Mesendoderm (in vitro differentiated cells): ENCODE measurements around the gene ESAM.
"Not testable (repeated sequence)": the region's sequence is repeated elsewhere in the genome, so short reads cannot be mapped to it uniquely, and the experiment has no call there.

Experiments used
- DNase-seq: peaks from one replicate; pipeline ENCODE4 v3.0.0; 2013
- H2AK5ac ChIP-seq: 2 replicates; pipeline ENCODE4 v1.6.1; 2013; ENCODE audit warnings: low read length, inconsistent platforms
- H2BK120ac ChIP-seq: 2 replicates; pipeline ENCODE4 v1.6.1; 2013; ENCODE audit warnings: low read depth, mild to moderate bottlenecking, low read length, moderate library complexity, mixed read lengths
- H2BK15ac ChIP-seq: replicated peaks from 2 replicates; pipeline ENCODE4 v1.6.1; 2013; ENCODE audit warnings: low read depth, mild to moderate bottlenecking, moderate library complexity
- H2BK5ac ChIP-seq: 2 replicates; pipeline ENCODE4 v1.6.1; 2013; ENCODE audit warnings: low read length, inconsistent platforms
- H3K18ac ChIP-seq: 2 replicates; pipeline ENCODE4 v1.6.1; 2013; ENCODE audit warnings: mild to moderate bottlenecking, low read length, mixed read lengths
- H3K23ac ChIP-seq: one replicate; pipeline ENCODE4 v1.6.1; 2013; ENCODE audit warnings: low read length
- H3K27ac ChIP-seq: 2 replicates; pipeline ENCODE4 v1.5.1; 2013; ENCODE audit warnings: low read depth, mild to moderate bottlenecking, inconsistent platforms, low read length, moderate library complexity
- H3K27me3 ChIP-seq: 2 replicates; pipeline ENCODE4 v1.6.1; 2013; ENCODE audit warnings: low read length, control low read depth, mild to moderate bottlenecking, inconsistent platforms; ENCODE audit not compliant: insufficient read depth, poor library complexity
- H3K36me3 ChIP-seq: 2 replicates; pipeline ENCODE4 v1.6.1; 2013; ENCODE audit warnings: low read length, inconsistent platforms; ENCODE audit not compliant: control insufficient read depth, insufficient read depth
- H3K4ac ChIP-seq: one replicate; pipeline ENCODE4 v1.6.1; 2013; ENCODE audit warnings: low read depth, mild to moderate bottlenecking, low read length, moderate library complexity
- H3K4me1 ChIP-seq: 2 replicates; pipeline ENCODE4 v1.6.1; 2013; ENCODE audit warnings: low read depth, low read length, inconsistent platforms; ENCODE audit not compliant: control insufficient read depth
- H3K4me2 ChIP-seq: 2 replicates; pipeline ENCODE4 v1.6.1; 2013; ENCODE audit warnings: low read length
- H3K4me3 ChIP-seq: 2 replicates; pipeline ENCODE4 v1.5.1; 2013; ENCODE audit warnings: mild to moderate bottlenecking, low read length
- H3K56ac ChIP-seq: one replicate; pipeline ENCODE4 v1.6.1; 2013; ENCODE audit warnings: low read length
- H3K79me1 ChIP-seq: 2 replicates; pipeline ENCODE4 v1.6.1; 2013; ENCODE audit warnings: low read length, inconsistent platforms
- H3K79me2 ChIP-seq: 2 replicates; pipeline ENCODE4 v1.6.1; 2013; ENCODE audit warnings: mild to moderate bottlenecking, low read length; ENCODE audit not compliant: control insufficient read depth, insufficient read depth
- H3K9ac ChIP-seq: 2 replicates; pipeline ENCODE4 v1.6.1; 2013; ENCODE audit warnings: low read length, inconsistent platforms
- H4K5ac ChIP-seq: one replicate; pipeline ENCODE4 v1.6.1; 2013; ENCODE audit warnings: low read length
- H4K8ac ChIP-seq: one replicate; pipeline ENCODE4 v1.6.1; 2013; ENCODE audit warnings: low read depth, mild to moderate bottlenecking, control low read depth, low read length, moderate library complexity
- WGBS: extraction: QIAGEN DNeasy Blood & Tissue Kit; methylation state at CpG from one replicate; pipeline ENCODE4 v1.1.7; 2013; ENCODE audit warnings: low lambda C conversion rate, missing lambda C conversion rate; ENCODE audit not compliant: insufficient coverage; ENCODE audit errors: extremely low coverage; 5-methylcytosine and 5-hydroxymethylcytosine counted together

The ESAM gene

GRCh38 chr11:124783002-124783401 is 20.9 kb upstream of the ESAM start:
- peaks cover 8% of the 10 kb centered on the region for H3K79me1 ChIP-seq
- no peak overlapping the region for H2BK120ac ChIP-seq
- no peak overlapping the region for H3K18ac ChIP-seq
- no peak overlapping the region for H3K27ac ChIP-seq
- no peak for DNase-seq
- H3K9ac ChIP-seq, result no peak overlapping the region
- H3K4me1 ChIP-seq, result no peaks in the 10 kb centered on the region
- no peak overlapping the region for H2AK5ac ChIP-seq
- no peak overlapping the region for H3K4me3 ChIP-seq
- H3K23ac ChIP-seq, result no peak overlapping the region
- H2BK15ac ChIP-seq, result no peak overlapping the region
- H3K4me2 ChIP-seq, result no peak overlapping the region
- H3K56ac ChIP-seq, result no peak overlapping the region
- H3K36me3 ChIP-seq, result no peaks in the 10 kb centered on the region
- H3K4ac ChIP-seq, result no peak overlapping the region
- peaks cover 7% of the 10 kb centered on the region for H3K79me2 ChIP-seq
- H3K27me3 ChIP-seq, result no peaks in the 10 kb centered on the region
- no peak overlapping the region for H2BK5ac ChIP-seq
- H4K8ac ChIP-seq, result no peak overlapping the region
- no CpG with 5 or more reads among the region's 4 CpGs for WGBS
- H4K5ac ChIP-seq, result no peak overlapping the region

DNA sequence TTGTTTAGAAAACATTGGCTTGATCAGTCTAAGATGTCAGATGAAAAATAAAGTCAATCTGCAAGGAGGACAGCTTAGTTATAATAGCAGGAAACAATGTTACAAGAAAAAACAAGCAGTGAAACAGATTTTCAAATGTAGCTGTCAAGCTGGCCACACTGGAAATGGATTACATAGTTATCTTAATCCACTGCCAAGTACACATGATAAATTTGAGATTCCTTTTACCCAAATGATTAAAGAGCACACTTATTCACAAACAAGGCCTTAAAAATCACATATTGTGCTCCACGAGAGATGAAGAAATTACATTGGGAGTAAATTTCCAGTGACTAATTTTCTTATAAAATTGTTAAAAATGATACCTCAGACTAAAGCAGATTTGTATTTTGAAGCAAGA is 17.5 kb upstream of the ESAM start:
- no peak overlapping the region for H3K23ac ChIP-seq

GRCh38 chr11:124778281-124778680 is 16.2 kb upstream of the ESAM start:
- Histone ChIP-seq H3K9ac (no peak overlapping the region), H3K36me3 (peaks cover 2% of the 10 kb centered on the region), H3K4ac (no peak overlapping the region), H3K4me3 (no peak overlapping the region), H3K23ac (no peak overlapping the region), H4K5ac (no peak overlapping the region), H2AK5ac (no peak overlapping the region), H3K4me2 (no peak overlapping the region), H3K27me3 (no peaks in the 10 kb centered on the region), H3K79me2 (peaks cover 8% of the 10 kb centered on the region), H4K8ac (no peak overlapping the region), H2BK120ac (no peak overlapping the region), H2BK15ac (no peak overlapping the region), H3K79me1 (peaks cover 8% of the 10 kb centered on the region), H2BK5ac (no peak overlapping the region), H3K56ac (no peak overlapping the region), H3K27ac (no peak overlapping the region), H3K4me1 (no peaks in the 10 kb centered on the region), H3K18ac (no peak overlapping the region)
- no CpG with 5 or more reads among the region's 2 CpGs for WGBS
- DNase-seq, result peak; percentile 43

More for the DNA sequence above, 17.5 kb upstream of the ESAM start:
- Histone ChIP-seq H2BK120ac (no peak overlapping the region), H3K4ac (no peak overlapping the region), H2BK15ac (no peak overlapping the region), H3K79me1 (peaks cover 10% of the 10 kb centered on the region), H3K4me1 (no peaks in the 10 kb centered on the region), H4K5ac (no peak overlapping the region), H2BK5ac (no peak overlapping the region), H3K27me3 (no peaks in the 10 kb centered on the region), H3K18ac (no peak overlapping the region), H2AK5ac (no peak overlapping the region), H3K9ac (no peak overlapping the region), H3K79me2 (peaks cover 10% of the 10 kb centered on the region), H3K4me3 (no peak overlapping the region), H3K36me3 (peaks cover 2% of the 10 kb centered on the region), H3K27ac (no peak overlapping the region), H4K8ac (no peak overlapping the region), H3K4me2 (no peak overlapping the region), H3K56ac (no peak overlapping the region)
- WGBS, result no CpG with 5 or more reads among the region's 1 CpG
- no peak for DNase-seq

DNA sequence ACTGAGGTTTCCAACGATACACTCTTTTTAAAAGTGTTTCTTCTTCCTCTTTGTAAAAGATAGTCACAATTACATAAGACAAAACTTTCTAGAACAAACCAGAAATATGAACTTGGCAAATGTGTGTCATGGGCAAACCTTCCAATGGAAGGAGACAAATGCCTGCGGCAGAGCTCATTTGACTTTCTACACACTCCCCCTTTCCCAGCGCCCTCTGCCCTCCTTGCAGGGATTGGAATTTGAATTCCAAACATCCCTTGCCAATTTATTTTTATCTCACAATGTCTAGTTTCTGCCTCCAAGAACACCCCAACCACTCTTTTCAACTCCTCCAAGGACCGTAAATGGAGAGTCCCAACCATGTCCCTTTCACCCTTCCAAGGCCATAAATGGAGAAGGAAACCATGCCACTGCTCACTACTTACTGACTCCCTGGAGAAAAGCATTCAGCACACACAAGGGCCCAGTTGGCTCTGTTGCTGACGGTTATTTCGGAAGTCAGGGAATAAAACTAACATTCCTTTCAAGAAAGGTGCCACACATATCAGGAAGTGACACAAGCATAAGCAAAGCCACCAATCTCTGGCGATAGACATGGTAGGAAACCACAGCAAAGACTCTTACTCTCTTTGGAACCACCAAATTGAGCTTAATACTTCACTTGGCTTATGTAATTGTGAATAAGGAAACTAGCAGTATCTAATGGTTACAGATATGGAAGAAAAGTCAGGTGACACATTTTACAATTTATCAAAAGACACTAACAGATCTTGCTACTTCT is 15.0 kb upstream of the ESAM start:
- no peak overlapping the region for H4K8ac ChIP-seq
- H2BK120ac ChIP-seq, result no peak overlapping the region
- peaks cover 2% of the 10 kb centered on the region for H3K36me3 ChIP-seq
- peaks cover 8% of the 10 kb centered on the region for H3K79me1 ChIP-seq
- no peak overlapping the region for H3K27ac ChIP-seq
- H2BK5ac ChIP-seq, result no peak overlapping the region
- H3K18ac ChIP-seq, result no peak overlapping the region
- DNase-seq, result no peak
- H3K56ac ChIP-seq, result no peak overlapping the region
- H3K27me3 ChIP-seq, result no peaks in the 10 kb centered on the region
- no peak overlapping the region for H2BK15ac ChIP-seq
- H3K79me2 ChIP-seq, result peaks cover 8% of the 10 kb centered on the region
- H3K4ac ChIP-seq, result no peak overlapping the region
- no peak overlapping the region for H3K23ac ChIP-seq
- H3K4me3 ChIP-seq, result no peak overlapping the region
- no peak overlapping the region for H3K9ac ChIP-seq
- no peak overlapping the region for H3K4me2 ChIP-seq
- H3K4me1 ChIP-seq, result no peaks in the 10 kb centered on the region
- WGBS, result no CpG with 5 or more reads among the region's 7 CpGs
- no peak overlapping the region for H2AK5ac ChIP-seq
- H4K5ac ChIP-seq, result no peak overlapping the region

DNA sequence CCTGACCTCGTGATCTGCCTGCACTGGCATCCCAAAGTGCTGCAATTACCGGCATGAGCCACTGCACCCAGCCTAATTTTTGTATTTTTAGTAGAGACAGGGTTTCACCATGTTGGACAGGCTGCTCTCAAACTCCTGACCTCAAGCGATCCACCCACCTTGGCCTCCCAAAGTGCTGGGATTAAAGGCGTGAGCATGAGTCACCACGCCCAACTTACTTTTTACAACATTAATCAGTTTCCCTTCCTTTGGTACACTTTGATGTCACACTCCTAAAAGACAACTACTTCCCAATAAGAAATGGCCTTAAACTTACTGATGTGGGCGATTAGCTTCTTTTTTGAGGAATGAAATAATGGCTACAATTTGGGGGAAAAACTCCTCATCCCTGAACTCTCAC is 8.9 kb upstream of the ESAM start:
- H3K4ac ChIP-seq, H3K79me1 ChIP-seq, H3K4me1 ChIP-seq, H3K27ac ChIP-seq, H3K18ac ChIP-seq, H3K4me3 ChIP-seq, H3K27me3 ChIP-seq, H2BK5ac ChIP-seq, H3K56ac ChIP-seq, H3K9ac ChIP-seq, H4K8ac ChIP-seq, DNase-seq, H4K5ac ChIP-seq, H3K23ac ChIP-seq, H2BK120ac ChIP-seq, H3K4me2 ChIP-seq, H2AK5ac ChIP-seq, H3K79me2 ChIP-seq, H2BK15ac ChIP-seq, H3K36me3 ChIP-seq: not testable (repeated sequence)
- no CpG with 5 or more reads among the region's 6 CpGs for WGBS
